HCT116 (cell line): Measurements from ENCODE around the gene SUFU.

ENCODE experiments used
- CTCF ChIP-seq, 3 experiments: fragments of 200-600 bp in 1 of 3; sonication (generic) in 1 of 3; IDR thresholded peaks in 2 of 3; conservative IDR thresholded peaks in 1 of 3; 2 replicates each; pipeline ENCODE4 v1.5.1; 2012 to 2017; ENCODE audit warnings: low read depth in 2 of 3, low read length in 2 of 3, antibody characterized with exemption in 1 of 3, borderline replicate concordance in 1 of 3, control low read depth in 1 of 3, mild to moderate bottlenecking in 1 of 3, mixed read lengths in 1 of 3, mixed run types in 1 of 3, moderate library complexity in 1 of 3; ENCODE audit not compliant: insufficient read depth in 1 of 3
- EZH2 ChIP-seq: fragments of 200-600 bp; sonication (generic); IDR thresholded peaks from 2 replicates; pipeline ENCODE4 v1.6.1; 2017; ENCODE audit warnings: antibody characterized with exemption, mixed run types
- EZH2phosphoT487 ChIP-seq: fragments of 200-600 bp; IDR thresholded peaks from 2 replicates; pipeline ENCODE4 v1.6.1; 2018; ENCODE audit warnings: antibody characterized with exemption, borderline replicate concordance
- JUND ChIP-seq: IDR thresholded peaks from 2 replicates; pipeline ENCODE4 v1.6.1; 2012
- MAX ChIP-seq: IDR thresholded peaks from 2 replicates; pipeline ENCODE4 v1.6.1; 2012
- POLR2A ChIP-seq: IDR thresholded peaks from 2 replicates; pipeline ENCODE4 v1.7.0; 2011; ENCODE audit warnings: borderline replicate concordance; ENCODE audit not compliant: insufficient read depth, insufficient read length; ENCODE audit errors: extremely low read depth
- POLR2AphosphoS5 ChIP-seq: IDR thresholded peaks from 2 replicates; pipeline ENCODE4 v1.6.1; 2011; ENCODE audit warnings: mild to moderate bottlenecking, low read depth, low read length, moderate library complexity
- RAD21 ChIP-seq: IDR thresholded peaks from 2 replicates; pipeline ENCODE4 v1.6.1; 2012; ENCODE audit warnings: low read depth, mild to moderate bottlenecking
- SIN3A ChIP-seq: IDR thresholded peaks from 2 replicates; pipeline ENCODE4 v1.6.1; 2012; ENCODE audit warnings: low read depth
- SRF ChIP-seq: IDR thresholded peaks from 2 replicates; pipeline ENCODE4 v1.6.1; 2012; ENCODE audit warnings: low read depth
- TCF7L2 ChIP-seq: IDR thresholded peaks from 2 replicates; pipeline ENCODE4 v1.7.0; 2011; ENCODE audit warnings: borderline replicate concordance, inconsistent platforms; ENCODE audit not compliant: insufficient read depth, insufficient read length; ENCODE audit errors: extremely low read depth
- YY1 ChIP-seq: IDR thresholded peaks from 2 replicates; pipeline ENCODE4 v1.6.1; 2011; ENCODE audit warnings: low read length, low read depth, moderate library complexity, mild to moderate bottlenecking; ENCODE audit not compliant: insufficient replicate concordance; ENCODE audit errors: extremely low read depth
- ZNF274 ChIP-seq: fragments of 200-500 bp; sonication (Bioruptor generic); IDR thresholded peaks from 2 replicates; pipeline ENCODE4 v1.6.1; 2014; ENCODE audit warnings: mild to moderate bottlenecking, low read depth, low read length, inconsistent platforms

GRCh38 chr10:102517553-102517952, 13.8 kb downstream of the SUFU start:
- TF ChIP-seq POLR2AphosphoS5 (no peak), ZNF274 (no peak), POLR2A (no peak), CTCF (IDR thresholded peaks at IDR 0.05 in 2 of 3, conservative IDR thresholded peaks at IDR 0.05 in 1 of 3; ENCODE audit: borderline replicate concordance in 1 of 3, insufficient read depth in 1 of 3, low read depth in 2 of 3, low read length in 2 of 3) (no peak), YY1 (no peak), RAD21 (no peak), TCF7L2 (no peak), SRF (no peak), EZH2 (no peak), MAX (no peak), EZH2phosphoT487 (no peak), SIN3A (no peak), JUND (no peak)
